CD4-positive, alpha-beta T cell treated with Interleukin-15 for 1 hour (primary cell): ENCODE data around the gene RBP2.

ENCODE experiments used
- DNase-seq: peaks from one replicate; pipeline ENCODE4 v3.0.0-alpha.2; 2020

Gene RBP2

GRCh38 chr3:139476348-139476747, at the start of gene RBP2:
RBP2 (minus strand) TSS chr3:139476516; CDS start chr3:139476459, 57 bp downstream.
- DNase-seq: no peak

GRCh38 chr3:139524841-139525636, 48.7 kb upstream of the RBP2 start:
- no peak for DNase-seq

- no peak for DNase-seq
These were observed 47.4 kb upstream of the RBP2 start for GRCh38 chr3:139523718-139524117.

GRCh38 chr3:139523166-139523565, 46.9 kb upstream of the RBP2 start:
- no peak for DNase-seq

GRCh38 chr3:139522421-139522820, 46.1 kb upstream of the RBP2 start:
- DNase-seq: no peak

GRCh38 chr3:139521816-139522215, 45.5 kb upstream of the RBP2 start:
- no peak for DNase-seq

GRCh38 chr3:139521144-139521543, 44.8 kb upstream of the RBP2 start:
- no peak for DNase-seq

GRCh38 chr3:139519998-139520737, 43.9 kb upstream of the RBP2 start:
- DNase-seq: no peak

GRCh38 chr3:139518926-139519842, 42.9 kb upstream of the RBP2 start:
- DNase-seq: no peak

GRCh38 chr3:139518306-139518705, 42.0 kb upstream of the RBP2 start:
- DNase-seq: no peak

- no peak for DNase-seq
These were observed 41.2 kb upstream of the RBP2 start for GRCh38 chr3:139517321-139518065.

GRCh38 chr3:139514741-139515140, 38.4 kb upstream of the RBP2 start:
- DNase-seq: no peak

GRCh38 chr3:139509631-139510030, 33.3 kb upstream of the RBP2 start:
- no peak for DNase-seq

- DNase-seq: no peak
These were observed 30.4 kb upstream of the RBP2 start for GRCh38 chr3:139506766-139507165.

GRCh38 chr3:139505829-139506386, 29.6 kb upstream of the RBP2 start:
- DNase-seq: no peak

- no peak for DNase-seq
These were observed 23.2 kb upstream of the RBP2 start for GRCh38 chr3:139499536-139499935.

GRCh38 chr3:139493826-139494385, 17.6 kb upstream of the RBP2 start:
- no peak for DNase-seq

- no peak for DNase-seq
These were observed 15.7 kb upstream of the RBP2 start for GRCh38 chr3:139491966-139492365.

GRCh38 chr3:139491027-139491700, 14.8 kb upstream of the RBP2 start:
- no peak for DNase-seq

- DNase-seq: no peak
These were observed 5.9 kb upstream of the RBP2 start for GRCh38 chr3:139482206-139482605.

GRCh38 chr3:139481116-139481515, 4.8 kb upstream of the RBP2 start:
- no peak for DNase-seq
